ENCODE measurements around the gene TRMT13.
"Not testable (repeated sequence)": the region's sequence is repeated elsewhere in the genome, so short reads cannot be mapped to it uniquely, and the experiment has no call there.

TRMT13 gene

GRCh38 chr1:100164702-100165101 lies 31.7 kb downstream of the TRMT13 start:
- no peak for DNase-seq

- no peak for DNase-seq
These were observed 35.1 kb downstream of the TRMT13 start for GRCh38 chr1:100168051-100168450.

GRCh38 chr1:100177295-100178041 lies 44.5 kb downstream of the TRMT13 start:
- DNase-seq: no peak

- DNase-seq: no peak
These were observed 45.1 kb downstream of the TRMT13 start, which contains the start of gene LRRC39 for GRCh38 chr1:100178091-100178490. TSS of gene LRRC39 (minus strand) at chr1:100178256. CDS start at chr1:100168516, 9,740 bp downstream.

- no peak for DNase-seq
These were observed 50.4 kb downstream of the TRMT13 start for GRCh38 chr1:100183370-100183769.

- DNase-seq: no peak
These were observed 51.6 kb downstream of the TRMT13 start for GRCh38 chr1:100184536-100184935.

GRCh38 chr1:100187912-100188311 lies 54.9 kb downstream of the TRMT13 start:
- no peak for DNase-seq

- no peak for DNase-seq
These were observed 55.7 kb downstream of the TRMT13 start for GRCh38 chr1:100188617-100189016.

GRCh38 chr1:100198596-100198995 lies 65.6 kb downstream of the TRMT13 start:
- no peak for DNase-seq

GRCh38 chr1:100200060-100200459 lies 67.1 kb downstream of the TRMT13 start:
- DNase-seq: not testable (repeated sequence)
